NCI-H2196 (cell line): Measurements from ENCODE around the gene DOCK6.

ENCODE experiments used
- DNase-seq: peaks from one replicate; lab custom pipeline; 2025; ENCODE audit not compliant: unreplicated experiment; lab: John Stamatoyannopoulos, UW

Gene DOCK6, protein sequence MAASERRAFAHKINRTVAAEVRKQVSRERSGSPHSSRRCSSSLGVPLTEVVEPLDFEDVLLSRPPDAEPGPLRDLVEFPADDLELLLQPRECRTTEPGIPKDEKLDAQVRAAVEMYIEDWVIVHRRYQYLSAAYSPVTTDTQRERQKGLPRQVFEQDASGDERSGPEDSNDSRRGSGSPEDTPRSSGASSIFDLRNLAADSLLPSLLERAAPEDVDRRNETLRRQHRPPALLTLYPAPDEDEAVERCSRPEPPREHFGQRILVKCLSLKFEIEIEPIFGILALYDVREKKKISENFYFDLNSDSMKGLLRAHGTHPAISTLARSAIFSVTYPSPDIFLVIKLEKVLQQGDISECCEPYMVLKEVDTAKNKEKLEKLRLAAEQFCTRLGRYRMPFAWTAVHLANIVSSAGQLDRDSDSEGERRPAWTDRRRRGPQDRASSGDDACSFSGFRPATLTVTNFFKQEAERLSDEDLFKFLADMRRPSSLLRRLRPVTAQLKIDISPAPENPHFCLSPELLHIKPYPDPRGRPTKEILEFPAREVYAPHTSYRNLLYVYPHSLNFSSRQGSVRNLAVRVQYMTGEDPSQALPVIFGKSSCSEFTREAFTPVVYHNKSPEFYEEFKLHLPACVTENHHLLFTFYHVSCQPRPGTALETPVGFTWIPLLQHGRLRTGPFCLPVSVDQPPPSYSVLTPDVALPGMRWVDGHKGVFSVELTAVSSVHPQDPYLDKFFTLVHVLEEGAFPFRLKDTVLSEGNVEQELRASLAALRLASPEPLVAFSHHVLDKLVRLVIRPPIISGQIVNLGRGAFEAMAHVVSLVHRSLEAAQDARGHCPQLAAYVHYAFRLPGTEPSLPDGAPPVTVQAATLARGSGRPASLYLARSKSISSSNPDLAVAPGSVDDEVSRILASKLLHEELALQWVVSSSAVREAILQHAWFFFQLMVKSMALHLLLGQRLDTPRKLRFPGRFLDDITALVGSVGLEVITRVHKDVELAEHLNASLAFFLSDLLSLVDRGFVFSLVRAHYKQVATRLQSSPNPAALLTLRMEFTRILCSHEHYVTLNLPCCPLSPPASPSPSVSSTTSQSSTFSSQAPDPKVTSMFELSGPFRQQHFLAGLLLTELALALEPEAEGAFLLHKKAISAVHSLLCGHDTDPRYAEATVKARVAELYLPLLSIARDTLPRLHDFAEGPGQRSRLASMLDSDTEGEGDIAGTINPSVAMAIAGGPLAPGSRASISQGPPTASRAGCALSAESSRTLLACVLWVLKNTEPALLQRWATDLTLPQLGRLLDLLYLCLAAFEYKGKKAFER (N-terminal part only)

GRCh38 chr19:11261971-11262839 lies at the start of gene DOCK6:
Gene DOCK6, minus strand, starts transcription at chr19:11262524. Its CDS starts 84 bp downstream, at chr19:11262440.
- peak; percentile 20 for DNase-seq

DNA sequence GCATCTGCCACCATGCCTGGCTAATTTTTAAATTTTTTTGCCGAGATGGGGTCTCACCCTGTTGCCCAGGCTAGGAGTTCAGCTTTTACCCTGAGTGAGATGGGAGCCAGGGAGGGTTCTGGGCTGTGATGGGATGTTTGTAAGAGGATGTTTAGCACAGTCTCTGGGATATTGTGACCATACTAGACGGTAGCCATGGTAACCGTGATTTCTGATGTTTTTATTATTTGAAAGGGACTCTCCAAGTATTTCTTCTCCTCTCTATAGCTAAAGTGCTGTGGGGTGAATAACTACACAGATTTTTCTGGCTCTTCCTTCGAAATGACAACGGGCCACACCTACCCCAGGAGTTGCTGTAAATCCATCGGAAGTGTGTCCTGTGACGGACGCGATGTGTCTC lies 44.0 kb upstream of the DOCK6 start:
- DNase-seq = no peak

- DNase-seq = no peak
These were observed 42.6 kb upstream of the DOCK6 start for GRCh38 chr19:11304936-11305335.

DNA sequence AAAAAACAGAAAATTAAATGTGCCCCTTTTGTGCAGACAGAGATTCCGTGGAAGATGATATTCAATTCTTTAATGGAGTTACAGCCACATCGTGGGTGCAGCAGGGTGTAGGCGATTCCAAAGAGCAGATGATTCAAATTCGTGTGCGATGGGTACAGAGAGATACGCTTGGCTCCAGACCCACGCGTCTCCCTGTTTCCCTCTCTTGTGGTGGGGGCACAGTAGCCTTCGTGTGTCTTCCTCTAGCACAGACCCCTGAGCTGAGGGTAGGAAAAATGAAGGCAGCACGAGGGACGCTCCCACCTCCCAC lies 38.4 kb upstream of the DOCK6 start:
- no peak for DNase-seq

- no peak for DNase-seq
These were observed 37.9 kb upstream of the DOCK6 start for GRCh38 chr19:11299946-11300810.

DNA sequence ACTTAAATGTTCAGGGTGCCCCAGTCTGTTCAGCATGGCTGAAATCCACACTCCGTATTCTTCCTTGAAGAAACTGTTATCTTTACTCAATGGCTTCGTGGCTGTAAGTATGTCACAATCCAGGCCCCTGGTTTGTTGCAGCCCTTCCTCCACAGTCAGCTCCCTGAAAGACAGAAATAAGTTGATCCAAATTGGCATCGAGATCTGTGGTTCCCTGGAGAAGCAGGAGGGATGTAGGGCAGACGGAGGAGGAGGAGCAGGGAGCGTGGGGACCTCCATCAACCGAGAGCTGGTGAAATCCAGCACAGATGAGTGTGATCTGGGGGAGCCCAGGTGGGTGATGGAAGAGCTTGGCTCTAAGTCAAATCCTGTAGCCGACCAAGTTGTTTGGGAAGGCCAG lies 33.9 kb upstream of the DOCK6 start:
- no peak for DNase-seq

- no peak for DNase-seq
These were observed 33.4 kb upstream of the DOCK6 start, which contains the start of gene TSPAN16 for GRCh38 chr19:11295665-11296245. Gene TSPAN16, plus strand, starts transcription at chr19:11296160. Its CDS starts 138 bp downstream, at chr19:11296298.

GRCh38 chr19:11295180-11295579 lies 32.9 kb upstream of the DOCK6 start:
- DNase-seq = no peak

GRCh38 chr19:11293433-11294389 lies 31.4 kb upstream of the DOCK6 start:
- peak; percentile 89 for DNase-seq

GRCh38 chr19:11291991-11292390 lies 29.7 kb upstream of the DOCK6 start:
- no peak for DNase-seq

DNA sequence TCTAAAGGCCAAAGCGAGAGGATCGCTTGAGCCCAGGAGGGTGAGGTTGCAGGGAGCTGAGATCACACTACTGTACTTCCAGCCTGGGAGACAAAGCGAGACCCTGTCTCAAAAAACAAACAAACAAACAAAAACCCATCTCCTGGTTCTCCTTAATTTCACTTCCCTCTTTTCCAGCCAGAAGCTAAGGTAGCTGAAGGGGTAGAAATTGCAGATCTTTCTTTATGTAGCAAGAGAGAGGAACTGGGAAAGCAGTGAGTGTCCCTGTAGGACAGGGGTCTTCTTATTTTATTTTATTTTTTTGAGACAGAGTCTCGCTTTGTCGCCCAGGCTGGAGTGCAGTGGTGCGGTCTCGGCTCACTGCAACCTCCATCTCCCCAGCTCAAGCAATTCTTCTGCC lies 29.1 kb upstream of the DOCK6 start:
- DNase-seq = no peak

DNA sequence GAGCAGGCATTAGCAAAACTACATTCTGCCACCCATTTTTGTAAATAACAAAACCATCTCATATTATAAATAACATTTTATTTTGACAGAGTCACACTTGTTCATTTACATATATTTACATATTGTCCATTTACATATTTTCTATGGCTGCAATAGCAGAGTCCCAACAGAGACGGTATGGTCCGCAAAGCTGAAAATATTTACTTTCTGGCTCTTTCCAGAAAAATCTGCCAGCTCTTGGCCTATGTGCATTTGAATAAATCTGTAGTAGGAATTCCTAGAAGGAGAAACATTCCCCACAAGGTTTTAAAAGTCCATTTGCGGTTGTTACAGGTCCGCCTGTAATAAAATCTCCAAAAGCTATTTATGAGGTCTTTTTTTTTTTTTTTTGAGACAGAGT lies 27.9 kb upstream of the DOCK6 start:
- no peak for DNase-seq

GRCh38 chr19:11288349-11288748 lies 26.0 kb upstream of the DOCK6 start:
- peak; percentile 15 for DNase-seq

DNA sequence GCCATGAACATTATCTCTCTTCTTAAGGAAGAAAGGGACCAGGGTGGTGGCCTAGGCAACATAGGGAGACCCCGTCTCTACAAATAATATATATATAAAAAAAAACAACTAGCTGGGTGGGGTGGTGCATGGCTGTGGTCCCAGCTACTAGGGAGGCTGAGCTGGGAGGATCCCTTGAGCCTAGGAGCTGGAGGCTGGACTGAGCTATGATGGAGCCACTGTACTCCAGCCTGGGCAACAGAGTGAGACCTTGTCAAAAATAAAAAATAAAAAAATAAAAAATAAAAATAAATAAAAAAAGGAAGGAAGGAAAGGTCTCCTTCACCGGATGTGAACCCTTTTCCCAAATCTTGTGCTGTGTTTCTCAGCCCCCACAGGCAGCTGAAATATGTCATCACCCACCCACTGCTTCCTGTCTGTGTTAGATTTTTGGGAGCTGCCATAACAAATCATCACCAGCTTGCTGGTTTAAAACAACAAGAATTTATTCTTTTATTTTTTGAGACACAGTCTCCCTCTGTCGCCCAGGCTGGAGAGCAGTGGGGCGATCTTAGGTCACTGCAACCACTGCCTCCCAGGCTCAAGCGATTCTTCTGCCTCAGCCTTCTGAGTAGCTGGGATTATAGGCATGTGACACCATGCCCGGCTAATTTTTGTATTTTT lies 24.1 kb upstream of the DOCK6 start:
- DNase-seq = no peak

DNA sequence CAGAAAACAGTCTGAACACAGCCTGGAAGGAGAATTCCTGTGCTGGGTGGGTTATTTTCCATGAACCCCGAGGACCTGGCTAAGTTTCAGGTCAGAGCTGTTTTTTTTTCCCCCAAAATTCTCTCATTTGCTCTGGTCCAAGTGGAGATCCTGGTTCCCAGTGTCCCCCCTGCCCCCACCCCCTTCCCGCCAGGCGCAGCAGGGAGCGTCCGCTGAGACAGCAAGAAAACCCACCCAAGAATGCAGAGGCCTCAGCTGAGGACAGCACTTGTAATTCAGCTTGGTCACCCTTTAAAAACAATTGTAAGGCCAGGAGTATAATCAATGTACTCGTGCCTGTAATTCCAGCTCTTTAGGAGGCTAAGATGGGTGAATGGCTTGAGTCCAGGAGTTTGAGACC lies 22.2 kb upstream of the DOCK6 start:
- DNase-seq = no peak

DNA sequence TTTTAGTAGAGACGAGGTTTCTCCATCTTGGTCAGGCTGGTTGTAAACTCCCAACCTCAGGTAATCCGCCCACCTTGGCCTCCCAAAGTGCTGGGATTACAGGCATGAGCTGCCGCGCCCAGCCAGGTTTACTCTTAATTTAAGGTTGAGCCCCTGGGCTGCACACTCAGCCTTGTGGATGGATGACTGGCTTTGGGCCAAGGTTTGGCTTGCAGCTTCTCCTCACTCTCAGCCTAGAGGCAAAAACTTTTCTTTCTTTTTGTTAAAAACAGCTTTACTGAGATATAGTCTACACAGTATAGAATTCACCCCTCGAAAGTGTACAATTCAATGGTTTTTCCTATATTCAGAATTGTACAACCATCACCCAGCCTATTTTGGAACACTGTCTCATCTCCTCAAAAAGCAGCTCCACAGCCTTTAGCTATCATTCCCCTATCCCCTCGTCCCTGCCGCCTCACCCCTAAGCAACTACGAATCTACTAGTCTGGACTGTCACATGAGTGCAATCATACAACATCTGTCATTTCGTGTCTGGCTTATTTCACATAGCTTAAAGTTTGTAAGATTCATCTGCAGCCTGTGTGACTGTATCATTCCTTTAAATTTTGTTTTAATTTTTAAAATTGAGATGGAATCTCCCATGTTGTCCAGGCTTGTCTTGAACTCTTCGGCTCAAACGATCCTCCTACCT lies 19.2 kb upstream of the DOCK6 start:
- DNase-seq = no peak
